GM19372 (cell line): ENCODE measurements around the gene CCDC18.
A peak's percentile ranks its signal among the peaks of the same experiment; 100 is the strongest.
"Not testable (repeated sequence)": the region's sequence is repeated elsewhere in the genome, so short reads cannot be mapped to it uniquely, and the experiment has no call there.

ENCODE experiments used
- ATAC-seq: cut with Tn5 transposase; IDR thresholded peaks from one replicate; pipeline ENCODE4 v1.9.1; 2021; ENCODE audit warnings: mild to moderate bottlenecking, low read depth, moderate library complexity; ENCODE audit not compliant: unreplicated experiment

The CCDC18 gene

GRCh38 chr1:93180723-93181613 is at the start of gene CCDC18:
Gene CCDC18 (plus strand): TSS chr1:93180724. CDS start chr1:93183362, 2,638 bp downstream.
- ATAC-seq = peak; percentile 17

- no peak for ATAC-seq
Measured at GRCh38 chr1:93132638-93133037, 47.9 kb upstream of the CCDC18 start.

GRCh38 chr1:93136445-93136844 is 44.1 kb upstream of the CCDC18 start:
- ATAC-seq = no peak

GRCh38 chr1:93137604-93138292 is 42.8 kb upstream of the CCDC18 start:
- ATAC-seq = no peak

- no peak for ATAC-seq
Measured at GRCh38 chr1:93140106-93140505, 40.4 kb upstream of the CCDC18 start.

- no peak for ATAC-seq
Measured at GRCh38 chr1:93142161-93142560, 38.4 kb upstream of the CCDC18 start.

- no peak for ATAC-seq
Measured at GRCh38 chr1:93143136-93143535, 37.4 kb upstream of the CCDC18 start.

GRCh38 chr1:93143769-93144168 is 36.8 kb upstream of the CCDC18 start:
- no peak for ATAC-seq

- ATAC-seq = no peak
Measured at GRCh38 chr1:93148001-93148400, 32.5 kb upstream of the CCDC18 start.

- ATAC-seq = no peak
Measured at GRCh38 chr1:93150729-93151128, 29.8 kb upstream of the CCDC18 start.

- no peak for ATAC-seq
Measured at GRCh38 chr1:93151474-93151873, 29.1 kb upstream of the CCDC18 start.

- no peak for ATAC-seq
Measured at GRCh38 chr1:93152835-93153234, 27.7 kb upstream of the CCDC18 start.

GRCh38 chr1:93154898-93155297 is 25.6 kb upstream of the CCDC18 start:
- ATAC-seq = no peak

- ATAC-seq = no peak
Measured at GRCh38 chr1:93155335-93155734, 25.2 kb upstream of the CCDC18 start.

GRCh38 chr1:93159337-93159736 is 21.2 kb upstream of the CCDC18 start:
- no peak for ATAC-seq

GRCh38 chr1:93163314-93163713 is 17.2 kb upstream of the CCDC18 start:
- ATAC-seq = not testable (repeated sequence)

GRCh38 chr1:93164816-93165215 is 15.7 kb upstream of the CCDC18 start:
- no peak for ATAC-seq

- not testable (repeated sequence) for ATAC-seq
Measured at GRCh38 chr1:93165895-93166294, 14.6 kb upstream of the CCDC18 start.

- ATAC-seq = no peak
Measured at GRCh38 chr1:93167006-93167405, 13.5 kb upstream of the CCDC18 start.

- not testable (repeated sequence) for ATAC-seq
Measured at GRCh38 chr1:93170141-93170678, 10.3 kb upstream of the CCDC18 start.

GRCh38 chr1:93171549-93172034 is 8.9 kb upstream of the CCDC18 start:
- no peak for ATAC-seq
